Liver (tissue), 9 donors: Measurements from ENCODE around the gene ITPK1. TPM values are rescaled to one million over a fixed set of nuclear protein-coding genes. Genes with fewer than 3 reads are reported as not detected.

Source experiments
- DNase-seq: peaks from one replicate; pipeline ENCODE4 v3.0.0-alpha.2; 2017; ENCODE audit warnings: low spot score
- H3K27ac ChIP-seq, 2 donors: one replicate each; pipeline ENCODE4 v1.7.0; 2013; ENCODE audit warnings: inconsistent platforms in 2 of 2, low read length in 2 of 2, control low read depth in 1 of 2, low read depth in 1 of 2, mild to moderate bottlenecking in 1 of 2
- H3K27me3 ChIP-seq, 4 donors: one replicate each; pipeline versions ENCODE4 v1.6.1 to v1.7.0; 2013; ENCODE audit warnings: low read length in 3 of 4, inconsistent platforms in 1 of 4, mild to moderate bottlenecking in 1 of 4, moderate library complexity in 1 of 4; ENCODE audit not compliant: control insufficient read depth in 4 of 4, insufficient read depth in 4 of 4
- H3K36me3 ChIP-seq, 4 donors: one replicate each; pipeline versions ENCODE4 v1.6.1 to v1.7.0; 2013; ENCODE audit warnings: low read length in 3 of 4, mild to moderate bottlenecking in 3 of 4, low read depth in 1 of 4, moderate library complexity in 1 of 4; ENCODE audit not compliant: control insufficient read depth in 4 of 4, insufficient read depth in 3 of 4
- H3K4me1 ChIP-seq, 4 donors: one replicate each; pipeline versions ENCODE4 v1.6.1 to v1.7.0; 2013; ENCODE audit warnings: low read length in 3 of 4, mild to moderate bottlenecking in 3 of 4, moderate library complexity in 1 of 4; ENCODE audit not compliant: control insufficient read depth in 4 of 4, insufficient read depth in 4 of 4
- H3K4me3 ChIP-seq, 3 donors: one replicate each; pipeline versions ENCODE4 v1.6.1 to v1.7.0; 2013; ENCODE audit warnings: low read length in 3 of 3, control low read depth in 1 of 3, low read depth in 1 of 3, mild to moderate bottlenecking in 1 of 3
- H3K9ac ChIP-seq, 2 donors: one replicate each; pipeline ENCODE4 v1.7.0; 2013; ENCODE audit warnings: low read length in 2 of 2, mild to moderate bottlenecking in 2 of 2, moderate library complexity in 2 of 2, control low read depth in 1 of 2, low read depth in 1 of 2
- H3K9me3 ChIP-seq, 4 donors: one replicate each; pipeline versions ENCODE4 v1.6.1 to v1.7.0; 2013; ENCODE audit warnings: low read length in 3 of 4; ENCODE audit not compliant: control insufficient read depth in 4 of 4
- EGR1 ChIP-seq, 2 donors: IDR thresholded peaks; 2 replicates each; pipeline ENCODE4 v1.6.1; 2016 to 2018; ENCODE audit warnings: antibody characterized with exemption in 2 of 2, low read depth in 2 of 2
- FOXA1 ChIP-seq: IDR thresholded peaks from 2 replicates; pipeline ENCODE4 v1.6.1; 2016; ENCODE audit warnings: antibody characterized with exemption
- FOXA2 ChIP-seq: IDR thresholded peaks from 2 replicates; pipeline ENCODE4 v1.6.1; 2016; ENCODE audit warnings: antibody characterized with exemption
- GABPA ChIP-seq, 2 donors: IDR thresholded peaks in 1 of 2; conservative IDR thresholded peaks in 1 of 2; 2 replicates each; pipeline ENCODE4 v1.6.1; 2016; ENCODE audit warnings: antibody characterized with exemption in 2 of 2, mild to moderate bottlenecking in 1 of 2, moderate library complexity in 1 of 2
- HNF4A ChIP-seq, 2 donors: conservative IDR thresholded peaks; 2 replicates each; pipeline ENCODE4 v1.6.1; 2016; ENCODE audit warnings: antibody characterized with exemption in 2 of 2, mild to moderate bottlenecking in 2 of 2
- HNF4G ChIP-seq: IDR thresholded peaks from 2 replicates; pipeline ENCODE4 v1.6.1; 2016; ENCODE audit warnings: antibody characterized with exemption
- JUND ChIP-seq, 2 donors: IDR thresholded peaks; 2 replicates each; pipeline ENCODE4 v1.6.1; 2016; ENCODE audit warnings: antibody characterized with exemption in 2 of 2
- NR2F2 ChIP-seq: IDR thresholded peaks from 2 replicates; pipeline ENCODE4 v1.6.1; 2016; ENCODE audit warnings: antibody characterized with exemption
- RAD21 ChIP-seq, 2 donors: IDR thresholded peaks; 2 replicates each; pipeline ENCODE4 v1.6.1; 2016; ENCODE audit warnings: antibody characterized with exemption in 2 of 2, mild to moderate bottlenecking in 2 of 2
- RXRA ChIP-seq, 2 donors: IDR thresholded peaks; 2 replicates each; pipeline ENCODE4 v1.6.1; 2017 to 2018; ENCODE audit warnings: antibody characterized with exemption in 2 of 2, mild to moderate bottlenecking in 1 of 2
- SP1 ChIP-seq: IDR thresholded peaks from 2 replicates; pipeline ENCODE4 v1.6.1; 2018; ENCODE audit warnings: antibody characterized with exemption, mild to moderate bottlenecking
- TAF1 ChIP-seq: conservative IDR thresholded peaks from 2 replicates; pipeline ENCODE4 v1.6.1; 2016; ENCODE audit warnings: antibody characterized with exemption, mild to moderate bottlenecking
- YY1 ChIP-seq: IDR thresholded peaks from 2 replicates; pipeline ENCODE4 v1.6.1; 2016; ENCODE audit warnings: antibody characterized with exemption, mild to moderate bottlenecking
- WGBS: extraction: QIAGEN DNeasy Blood & Tissue Kit; methylation state at CpG from one replicate; pipeline ENCODE4 v1.1.7; 2013; 5-methylcytosine and 5-hydroxymethylcytosine counted together
- polyA plus RNA-seq, 2 donors: library from polyadenylated mRNA; stranded (reverse) in 1 of 2; unstranded in 1 of 2; fragments of 200-250 nt in 1 of 2; fragments of >200 nt in 1 of 2; fragmentation: Nextera tagmentation in 1 of 2; extraction: Ambion mirVana in 1 of 2; gene quantifications; one replicate each; pipeline versions ENCODE4 v1.2.1 to v1.2.3, GENCODE V29; 2013 to 2015
- total RNA-seq, 2 donors: library from RNA; depleted of rRNA; stranded (reverse); fragments of >200 nt; gene quantifications; one replicate each; pipeline ENCODE4 v1.2.3, GENCODE V29; 2014
- TF ChIP-seq, protein P1 (sequence below): IDR thresholded peaks from 2 replicates; pipeline ENCODE4 v1.6.1; 2016; ENCODE audit warnings: antibody characterized with exemption
- TF ChIP-seq, protein P2 (sequence below): IDR thresholded peaks from 2 replicates; pipeline ENCODE4 v1.6.1; 2016; ENCODE audit warnings: antibody characterized with exemption
- TF ChIP-seq, protein P3 (sequence below): IDR thresholded peaks from 2 replicates; pipeline ENCODE4 v1.6.1; 2016; ENCODE audit warnings: antibody characterized with exemption, mild to moderate bottlenecking
- TF ChIP-seq, protein P4 (sequence below): fragments of 150-350 bp; IDR thresholded peaks from 2 replicates; pipeline ENCODE4 v1.5.1; 2017; ENCODE audit warnings: improper control_type of control experiment, low read depth, low read length; ENCODE audit not compliant: missing input control
- TF ChIP-seq, protein P5 (sequence below): IDR thresholded peaks from 2 replicates; pipeline ENCODE4 v1.6.1; 2016; ENCODE audit warnings: antibody characterized with exemption
- donor health status: healthy.
- donor health status: healthy.
- donor health status: healthy.
- donor health status: healthy.
- donor health status: healthy.

ITPK1 gene
- total and polyA plus RNA-seq, 4 donors = 9.0 to 41.2 (median 20.4) TPM

DNA sequence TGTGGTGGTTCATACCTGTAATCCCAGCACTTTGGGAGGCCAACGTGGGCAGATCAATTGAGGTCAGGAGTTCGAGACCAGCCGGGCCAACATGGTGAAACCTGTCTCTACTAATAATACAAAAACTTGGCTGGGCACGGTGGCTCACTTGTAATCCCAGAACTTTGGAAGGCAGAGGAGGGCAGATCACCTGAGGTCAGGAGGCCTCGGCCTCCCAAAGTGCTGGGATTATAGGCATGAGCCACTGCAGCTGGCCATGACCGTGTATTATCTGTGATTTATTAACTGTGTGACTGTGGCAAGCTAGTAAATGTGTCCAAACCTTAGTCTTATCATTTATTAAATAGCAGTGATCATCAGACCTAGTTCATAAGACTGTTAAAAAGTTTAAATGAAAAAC is 7.1 kb upstream of the ITPK1 start:
- Histone ChIP-seq H3K4me3 (no peak overlapping the region), H3K9me3 (no peaks in the 10 kb centered on the region), H3K4me1 (peaks cover 2 to 14% (median 5%) of the 10 kb centered on the region in 4 donors), H3K27me3 (no peaks in the 10 kb centered on the region), H3K27ac (peak overlapping the region; percentile 13 to 14), H3K36me3 (no peaks in the 10 kb centered on the region), H3K9ac (no peak overlapping the region)
- TF ChIP-seq YY1 (peak; percentile 44), FOXA1 (no peak), HNF4A (conservative IDR thresholded peaks at IDR 0.05) (peak; percentile 67 to 82), RAD21 (IDR thresholded peaks at IDR 0.05) (peak; percentile 31 to 32), GABPA (IDR thresholded peaks at IDR 0.05 in 1 of 2, conservative IDR thresholded peaks at IDR 0.05 in 1 of 2) (no peak), JUND (IDR thresholded peaks at IDR 0.05) (peak; percentile 44 to 76), RXRA (IDR thresholded peaks at IDR 0.05) (peak; percentile 96 to 97), SP1 (peak; percentile 85), FOXA2 (peak; percentile 26), EGR1 (IDR thresholded peaks at IDR 0.05; ENCODE audit: low read depth in 2 of 2) (peak in 1 of 2 donors; percentile 53), HNF4G (no peak), TAF1 (no peak), NR2F2 (peak; percentile 45)
- TF ChIP-seq, protein P1, sequence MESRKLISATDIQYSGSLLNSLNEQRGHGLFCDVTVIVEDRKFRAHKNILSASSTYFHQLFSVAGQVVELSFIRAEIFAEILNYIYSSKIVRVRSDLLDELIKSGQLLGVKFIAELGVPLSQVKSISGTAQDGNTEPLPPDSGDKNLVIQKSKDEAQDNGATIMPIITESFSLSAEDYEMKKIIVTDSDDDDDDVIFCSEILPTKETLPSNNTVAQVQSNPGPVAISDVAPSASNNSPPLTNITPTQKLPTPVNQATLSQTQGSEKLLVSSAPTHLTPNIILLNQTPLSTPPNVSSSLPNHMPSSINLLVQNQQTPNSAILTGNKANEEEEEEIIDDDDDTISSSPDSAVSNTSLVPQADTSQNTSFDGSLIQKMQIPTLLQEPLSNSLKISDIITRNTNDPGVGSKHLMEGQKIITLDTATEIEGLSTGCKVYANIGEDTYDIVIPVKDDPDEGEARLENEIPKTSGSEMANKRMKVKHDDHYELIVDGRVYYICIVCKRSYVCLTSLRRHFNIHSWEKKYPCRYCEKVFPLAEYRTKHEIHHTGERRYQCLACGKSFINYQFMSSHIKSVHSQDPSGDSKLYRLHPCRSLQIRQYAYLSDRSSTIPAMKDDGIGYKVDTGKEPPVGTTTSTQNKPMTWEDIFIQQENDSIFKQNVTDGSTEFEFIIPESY = peak; percentile 68
- TF ChIP-seq, protein P2, sequence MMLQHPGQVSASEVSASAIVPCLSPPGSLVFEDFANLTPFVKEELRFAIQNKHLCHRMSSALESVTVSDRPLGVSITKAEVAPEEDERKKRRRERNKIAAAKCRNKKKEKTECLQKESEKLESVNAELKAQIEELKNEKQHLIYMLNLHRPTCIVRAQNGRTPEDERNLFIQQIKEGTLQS = no peak
- TF ChIP-seq, protein P3, sequence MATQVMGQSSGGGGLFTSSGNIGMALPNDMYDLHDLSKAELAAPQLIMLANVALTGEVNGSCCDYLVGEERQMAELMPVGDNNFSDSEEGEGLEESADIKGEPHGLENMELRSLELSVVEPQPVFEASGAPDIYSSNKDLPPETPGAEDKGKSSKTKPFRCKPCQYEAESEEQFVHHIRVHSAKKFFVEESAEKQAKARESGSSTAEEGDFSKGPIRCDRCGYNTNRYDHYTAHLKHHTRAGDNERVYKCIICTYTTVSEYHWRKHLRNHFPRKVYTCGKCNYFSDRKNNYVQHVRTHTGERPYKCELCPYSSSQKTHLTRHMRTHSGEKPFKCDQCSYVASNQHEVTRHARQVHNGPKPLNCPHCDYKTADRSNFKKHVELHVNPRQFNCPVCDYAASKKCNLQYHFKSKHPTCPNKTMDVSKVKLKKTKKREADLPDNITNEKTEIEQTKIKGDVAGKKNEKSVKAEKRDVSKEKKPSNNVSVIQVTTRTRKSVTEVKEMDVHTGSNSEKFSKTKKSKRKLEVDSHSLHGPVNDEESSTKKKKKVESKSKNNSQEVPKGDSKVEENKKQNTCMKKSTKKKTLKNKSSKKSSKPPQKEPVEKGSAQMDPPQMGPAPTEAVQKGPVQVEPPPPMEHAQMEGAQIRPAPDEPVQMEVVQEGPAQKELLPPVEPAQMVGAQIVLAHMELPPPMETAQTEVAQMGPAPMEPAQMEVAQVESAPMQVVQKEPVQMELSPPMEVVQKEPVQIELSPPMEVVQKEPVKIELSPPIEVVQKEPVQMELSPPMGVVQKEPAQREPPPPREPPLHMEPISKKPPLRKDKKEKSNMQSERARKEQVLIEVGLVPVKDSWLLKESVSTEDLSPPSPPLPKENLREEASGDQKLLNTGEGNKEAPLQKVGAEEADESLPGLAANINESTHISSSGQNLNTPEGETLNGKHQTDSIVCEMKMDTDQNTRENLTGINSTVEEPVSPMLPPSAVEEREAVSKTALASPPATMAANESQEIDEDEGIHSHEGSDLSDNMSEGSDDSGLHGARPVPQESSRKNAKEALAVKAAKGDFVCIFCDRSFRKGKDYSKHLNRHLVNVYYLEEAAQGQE = no peak
- TF ChIP-seq, protein P4, sequence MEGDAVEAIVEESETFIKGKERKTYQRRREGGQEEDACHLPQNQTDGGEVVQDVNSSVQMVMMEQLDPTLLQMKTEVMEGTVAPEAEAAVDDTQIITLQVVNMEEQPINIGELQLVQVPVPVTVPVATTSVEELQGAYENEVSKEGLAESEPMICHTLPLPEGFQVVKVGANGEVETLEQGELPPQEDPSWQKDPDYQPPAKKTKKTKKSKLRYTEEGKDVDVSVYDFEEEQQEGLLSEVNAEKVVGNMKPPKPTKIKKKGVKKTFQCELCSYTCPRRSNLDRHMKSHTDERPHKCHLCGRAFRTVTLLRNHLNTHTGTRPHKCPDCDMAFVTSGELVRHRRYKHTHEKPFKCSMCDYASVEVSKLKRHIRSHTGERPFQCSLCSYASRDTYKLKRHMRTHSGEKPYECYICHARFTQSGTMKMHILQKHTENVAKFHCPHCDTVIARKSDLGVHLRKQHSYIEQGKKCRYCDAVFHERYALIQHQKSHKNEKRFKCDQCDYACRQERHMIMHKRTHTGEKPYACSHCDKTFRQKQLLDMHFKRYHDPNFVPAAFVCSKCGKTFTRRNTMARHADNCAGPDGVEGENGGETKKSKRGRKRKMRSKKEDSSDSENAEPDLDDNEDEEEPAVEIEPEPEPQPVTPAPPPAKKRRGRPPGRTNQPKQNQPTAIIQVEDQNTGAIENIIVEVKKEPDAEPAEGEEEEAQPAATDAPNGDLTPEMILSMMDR = no peak
- TF ChIP-seq, protein P5, sequence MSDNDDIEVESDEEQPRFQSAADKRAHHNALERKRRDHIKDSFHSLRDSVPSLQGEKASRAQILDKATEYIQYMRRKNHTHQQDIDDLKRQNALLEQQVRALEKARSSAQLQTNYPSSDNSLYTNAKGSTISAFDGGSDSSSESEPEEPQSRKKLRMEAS = peak; percentile 77
- WGBS = 32% methylated on average over 6 of the region's 6 CpGs
- DNase-seq = no peak
